Kidney (tissue), 14 donors: Measurements from ENCODE around the gene WDHD1. TPM values are rescaled to one million over a fixed set of nuclear protein-coding genes. Genes with fewer than 3 reads are reported as not detected.

Experiments used
- DNase-seq, 5 donors: peaks; one replicate each; pipeline ENCODE4 v3.0.0-alpha.2; 2013 to 2020
- FAIRE-seq: peaks from 2 replicates; lab custom pipeline; 2012; peaks lifted over from hg19 to GRCh38; lab: Jason Lieb, UNC
- H3K27ac ChIP-seq, 2 donors: one replicate each; pipeline ENCODE4 v1.7.0; 2013; ENCODE audit warnings: low read depth in 2 of 2, low read length in 2 of 2, inconsistent platforms in 1 of 2
- H3K27me3 ChIP-seq: one replicate; pipeline ENCODE4 v1.7.1; 2013; ENCODE audit warnings: low read length, inconsistent platforms; ENCODE audit not compliant: control insufficient read depth, insufficient read depth
- H3K36me3 ChIP-seq, 3 donors: one replicate each; pipeline versions ENCODE4 v1.7.0 to v1.7.1; 2013; ENCODE audit warnings: low read length in 3 of 3, control low read depth in 1 of 3, inconsistent platforms in 1 of 3; ENCODE audit not compliant: insufficient read depth in 3 of 3, control insufficient read depth in 2 of 3
- H3K4me1 ChIP-seq, 3 donors: one replicate each; pipeline versions ENCODE4 v1.7.0 to v1.7.1; 2013; ENCODE audit warnings: low read length in 3 of 3, inconsistent platforms in 1 of 3, low read depth in 1 of 3; ENCODE audit not compliant: control insufficient read depth in 2 of 3, insufficient read depth in 2 of 3
- H3K4me3 ChIP-seq, 3 donors: one replicate each; pipeline versions ENCODE4 v1.7.0 to v1.8.1; 2013; ENCODE audit warnings: low read length in 3 of 3, control low read depth in 1 of 3, inconsistent platforms in 1 of 3
- H3K9ac ChIP-seq, 3 donors: one replicate each; pipeline versions ENCODE4 v1.7.0 to v1.7.1; 2013; ENCODE audit warnings: low read length in 3 of 3, control low read depth in 1 of 3, inconsistent platforms in 1 of 3
- H3K9me3 ChIP-seq, 3 donors: one replicate each; pipeline versions ENCODE4 v1.7.0 to v1.7.1; 2013; ENCODE audit warnings: low read length in 3 of 3, control low read depth in 1 of 3, inconsistent platforms in 1 of 3; ENCODE audit not compliant: control insufficient read depth in 2 of 3, insufficient read depth in 1 of 3
- CTCF ChIP-seq: IDR thresholded peaks from 3 replicates; pipeline ENCODE4 v1.5.1; 2012; ENCODE audit warnings: mild to moderate bottlenecking, moderate library complexity, borderline replicate concordance; ENCODE audit not compliant: insufficient read depth; ENCODE audit errors: extremely low read depth
- intact Hi-C: fragments of 100-400 bp; cut with DNase I; formaldehyde crosslinking; loops from one replicate; pipeline ENCODE4 v1.11.1; 2022
- polyA plus RNA-seq: library from polyadenylated mRNA; stranded (reverse); fragments of 350-450 nt; fragmentation: Illumina TruSeq; extraction: RNeasy Lipid Tissue Mini Kit (QIAGEN cat#74804); gene quantifications from one replicate; pipeline ENCODE4 v1.2.3, GENCODE V29; 2014; ENCODE audit warnings: low read depth, low replicate concordance; ENCODE audit not compliant: insufficient read depth
- total RNA-seq: library from RNA; stranded (reverse); fragmentation: NEBNext Ultra II Directional; extraction: Animal tissue kit (Norgen Biotek cat#: 25700); gene quantifications from one replicate; pipeline ENCODE4 v1.2.1, GENCODE V29; 2021
- donor health status: control.
- donor health status: control.
- donor health status: control.
- donor health status: control.
- donor health status: control.
- donor health status: DM: yes; HTN: yes; CAD: no.
- donor health status: Normal renal cell carcinoma (clear cell type).

WDHD1 gene
- total and polyA plus RNA-seq, 2 donors from 2014 or later, result 1.8 to 3.3 TPM

GRCh38 chr14:54936816-54937215 is 90.1 kb downstream of the WDHD1 start:
- FAIRE-seq (no peak), DNase-seq (no peak)
- Histone ChIP-seq H3K4me1 (no peaks in the 10 kb centered on the region), H3K27me3 (no peaks in the 10 kb centered on the region), H3K27ac (no peak overlapping the region), H3K9me3 (no peaks in the 10 kb centered on the region), H3K4me3 (no peak overlapping the region), H3K36me3 (no peaks in the 10 kb centered on the region), H3K9ac (no peak overlapping the region)
- TF ChIP-seq CTCF, result no peak
- intact Hi-C loops, result no loop called here

GRCh38 chr14:54935958-54936357 is 90.9 kb downstream of the WDHD1 start:
- no peak overlapping the region for H3K9ac ChIP-seq
- FAIRE-seq, result no peak
- TF ChIP-seq CTCF, result no peak

GRCh38 chr14:54935100-54935499 is 91.8 kb downstream of the WDHD1 start:
- no peak overlapping the region for H3K4me3 ChIP-seq
- FAIRE-seq (no peak), DNase-seq (no peak)
- TF ChIP-seq CTCF, result no peak
- H3K4me1 ChIP-seq, result no peaks in the 10 kb centered on the region
- no peak overlapping the region for H3K27ac ChIP-seq
- intact Hi-C loops, result no loop called here
- H3K27me3 ChIP-seq, result no peaks in the 10 kb centered on the region
- H3K9ac ChIP-seq, result no peak overlapping the region
- no peaks in the 10 kb centered on the region for H3K9me3 ChIP-seq
- H3K36me3 ChIP-seq, result no peaks in the 10 kb centered on the region

More at GRCh38 chr14:54935958-54936357, 90.9 kb downstream of the WDHD1 start:
- Histone ChIP-seq H3K4me1 (no peaks in the 10 kb centered on the region), H3K9me3 (no peaks in the 10 kb centered on the region), H3K4me3 (no peak overlapping the region), H3K36me3 (no peaks in the 10 kb centered on the region), H3K27ac (no peak overlapping the region), H3K27me3 (no peaks in the 10 kb centered on the region)
- DNase-seq, result no peak
- intact Hi-C loops, result no loop called here

DNA sequence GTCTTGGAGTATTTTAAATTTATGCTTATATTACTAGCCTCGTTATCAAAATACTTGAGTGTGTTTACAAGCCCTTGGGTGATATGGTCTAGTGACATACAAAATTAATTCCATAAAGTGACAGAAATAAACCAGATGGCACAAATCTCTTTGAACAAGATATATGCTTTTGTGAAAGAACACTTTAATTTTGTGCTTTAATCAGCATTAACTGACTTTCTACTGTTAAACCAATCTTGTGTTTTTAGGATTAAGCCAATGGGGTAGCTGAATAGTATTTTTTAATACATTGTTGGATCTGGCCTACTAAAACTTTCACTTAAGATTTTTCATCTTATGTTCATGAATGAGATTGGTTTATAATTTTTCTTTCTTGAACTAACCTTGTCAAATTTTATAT is 93.9 kb downstream of the WDHD1 start:
- no peak for FAIRE-seq

More for the DNA sequence above, 93.9 kb downstream of the WDHD1 start:
- no peak for TF ChIP-seq CTCF
- H3K4me1 ChIP-seq, result no peaks in the 10 kb centered on the region
- H3K36me3 ChIP-seq, result no peaks in the 10 kb centered on the region
- no peaks in the 10 kb centered on the region for H3K9me3 ChIP-seq
- intact Hi-C loops, result no loop called here
- H3K4me3 ChIP-seq, result no peak overlapping the region
- H3K27me3 ChIP-seq, result no peaks in the 10 kb centered on the region
- DNase-seq, result peak in 1 of 5 donors; percentile 20
- no peak overlapping the region for H3K27ac ChIP-seq
- no peak overlapping the region for H3K9ac ChIP-seq
